Memory B cell (primary cell): Measurements from ENCODE around the gene LPP.
"Not testable (repeated sequence)": the region's sequence is repeated elsewhere in the genome, so short reads cannot be mapped to it uniquely, and the experiment has no call there.

Experiments
- ATAC-seq: fragments of 150-1000 bp; cut with Tn5 transposase; 2 replicates; pipeline ENCODE4 v1.10.0; 2021; ENCODE audit warnings: low read depth, mild to moderate bottlenecking, moderate library complexity
- DNase-seq, 2 donors: peaks; one replicate each; pipeline ENCODE4 v3.0.0; 2022; ENCODE audit warnings: low spot score in 2 of 2
- H3K27ac Mint-ChIP-seq: one replicate; pipeline ENCODE4 v1.8.0; 2022; ENCODE audit warnings: mild to moderate bottlenecking, moderate library complexity, mixed read lengths
- H3K27me3 Mint-ChIP-seq: one replicate; pipeline ENCODE4 v1.8.0; 2022; ENCODE audit warnings: mixed read lengths
- H3K36me3 Mint-ChIP-seq: one replicate; pipeline ENCODE4 v1.8.0; 2022; ENCODE audit warnings: mild to moderate bottlenecking, mixed read lengths
- H3K4me1 Mint-ChIP-seq: one replicate; pipeline ENCODE4 v1.8.0; 2022; ENCODE audit warnings: mixed read lengths
- H3K4me3 Mint-ChIP-seq: one replicate; pipeline ENCODE4 v1.8.0; 2022; ENCODE audit warnings: mild to moderate bottlenecking, moderate library complexity, mixed read lengths
- H3K9me3 Mint-ChIP-seq: one replicate; pipeline ENCODE4 v1.8.0; 2022; ENCODE audit warnings: mixed read lengths

LPP gene

GRCh38 chr3:188617270-188617669 lies 463.3 kb downstream of the LPP start:
- H3K27ac Mint-ChIP-seq = no peak overlapping the region
- H3K4me3 Mint-ChIP-seq = no peak overlapping the region
- DNase-seq = no peak
- peaks cover 18% of the 10 kb centered on the region for H3K36me3 Mint-ChIP-seq
- ATAC-seq = no peak
- H3K9me3 Mint-ChIP-seq = peaks cover 1% of the 10 kb centered on the region
- peaks cover 2% of the 10 kb centered on the region for H3K4me1 Mint-ChIP-seq
- no peaks in the 10 kb centered on the region for H3K27me3 Mint-ChIP-seq

- H3K4me3 Mint-ChIP-seq = no peak overlapping the region
- no peak for ATAC-seq
- peaks cover 18% of the 10 kb centered on the region for H3K36me3 Mint-ChIP-seq
- H3K27me3 Mint-ChIP-seq = no peaks in the 10 kb centered on the region
- H3K27ac Mint-ChIP-seq = no peak overlapping the region
- no peak for DNase-seq
- H3K9me3 Mint-ChIP-seq = peaks cover 1% of the 10 kb centered on the region
- peaks cover 2% of the 10 kb centered on the region for H3K4me1 Mint-ChIP-seq
These were observed 464.2 kb downstream of the LPP start for GRCh38 chr3:188617988-188618701.

GRCh38 chr3:188620752-188621151 lies 466.8 kb downstream of the LPP start:
- no peaks in the 10 kb centered on the region for H3K27me3 Mint-ChIP-seq
- DNase-seq (no peak), ATAC-seq (no peak)
- peaks cover 16% of the 10 kb centered on the region for H3K36me3 Mint-ChIP-seq
- H3K4me3 Mint-ChIP-seq = no peak overlapping the region
- H3K9me3 Mint-ChIP-seq = peaks cover under 1% of the 10 kb centered on the region
- no peak overlapping the region for H3K27ac Mint-ChIP-seq
- H3K4me1 Mint-ChIP-seq = peaks cover 5% of the 10 kb centered on the region

- H3K4me1 Mint-ChIP-seq = peaks cover 4% of the 10 kb centered on the region
- ATAC-seq (no peak), DNase-seq (no peak)
- H3K36me3 Mint-ChIP-seq = peaks cover 11% of the 10 kb centered on the region
- no peak overlapping the region for H3K4me3 Mint-ChIP-seq
- H3K27me3 Mint-ChIP-seq = no peaks in the 10 kb centered on the region
- H3K27ac Mint-ChIP-seq = no peak overlapping the region
- no peaks in the 10 kb centered on the region for H3K9me3 Mint-ChIP-seq
These were observed 470.4 kb downstream of the LPP start for GRCh38 chr3:188624384-188624783.

GRCh38 chr3:188624828-188625227 lies 470.9 kb downstream of the LPP start:
- H3K4me1 Mint-ChIP-seq = peaks cover 4% of the 10 kb centered on the region
- DNase-seq = no peak

GRCh38 chr3:188627652-188628051 lies 473.7 kb downstream of the LPP start:
- Mint-ChIP-seq H3K4me1 (peaks cover 7% of the 10 kb centered on the region), H3K27ac (no peak overlapping the region)

More at GRCh38 chr3:188624828-188625227, 470.9 kb downstream of the LPP start:
- Mint-ChIP-seq H3K9me3 (no peaks in the 10 kb centered on the region), H3K36me3 (peaks cover 10% of the 10 kb centered on the region), H3K4me3 (no peak overlapping the region), H3K27ac (no peak overlapping the region), H3K27me3 (no peaks in the 10 kb centered on the region)
- ATAC-seq = no peak

GRCh38 chr3:188631291-188632010 lies 477.5 kb downstream of the LPP start:
- DNase-seq (no peak), ATAC-seq (no peak)
- Mint-ChIP-seq H3K4me3 (no peak overlapping the region), H3K4me1 (peaks cover 6% of the 10 kb centered on the region), H3K27ac (no peak overlapping the region), H3K9me3 (no peaks in the 10 kb centered on the region), H3K27me3 (no peaks in the 10 kb centered on the region), H3K36me3 (peaks cover 13% of the 10 kb centered on the region)

More at GRCh38 chr3:188627652-188628051, 473.7 kb downstream of the LPP start:
- Mint-ChIP-seq H3K9me3 (no peaks in the 10 kb centered on the region), H3K27me3 (no peaks in the 10 kb centered on the region), H3K36me3 (peaks cover 14% of the 10 kb centered on the region), H3K4me3 (no peak overlapping the region)
- ATAC-seq = no peak
- DNase-seq = no peak

- no peak overlapping the region for H3K4me3 Mint-ChIP-seq
- DNase-seq (no peak), ATAC-seq (no peak)
- no peaks in the 10 kb centered on the region for H3K27me3 Mint-ChIP-seq
- no peak overlapping the region for H3K27ac Mint-ChIP-seq
- no peaks in the 10 kb centered on the region for H3K9me3 Mint-ChIP-seq
- H3K4me1 Mint-ChIP-seq = peaks cover 6% of the 10 kb centered on the region
- peaks cover 12% of the 10 kb centered on the region for H3K36me3 Mint-ChIP-seq
These were observed 479.2 kb downstream of the LPP start for GRCh38 chr3:188633206-188633605.

- no peak overlapping the region for H3K27ac Mint-ChIP-seq
- no peak for ATAC-seq
These were observed 480.3 kb downstream of the LPP start for GRCh38 chr3:188634285-188634684.

GRCh38 chr3:188635258-188636042 lies 481.5 kb downstream of the LPP start:
- peaks cover 6% of the 10 kb centered on the region for H3K36me3 Mint-ChIP-seq
- no peak for DNase-seq

More at GRCh38 chr3:188634285-188634684, 480.3 kb downstream of the LPP start:
- H3K9me3 Mint-ChIP-seq = no peaks in the 10 kb centered on the region
- no peaks in the 10 kb centered on the region for H3K27me3 Mint-ChIP-seq
- peaks cover 6% of the 10 kb centered on the region for H3K4me1 Mint-ChIP-seq
- H3K36me3 Mint-ChIP-seq = peaks cover 9% of the 10 kb centered on the region
- no peak for DNase-seq
- H3K4me3 Mint-ChIP-seq = no peak overlapping the region

GRCh38 chr3:188636292-188636691 lies 482.3 kb downstream of the LPP start:
- not testable (repeated sequence) for ATAC-seq, H3K36me3 Mint-ChIP-seq, H3K9me3 Mint-ChIP-seq, H3K27ac Mint-ChIP-seq, H3K4me3 Mint-ChIP-seq, H3K4me1 Mint-ChIP-seq, DNase-seq, H3K27me3 Mint-ChIP-seq

More at GRCh38 chr3:188635258-188636042, 481.5 kb downstream of the LPP start:
- H3K27ac Mint-ChIP-seq = no peak overlapping the region
- H3K4me3 Mint-ChIP-seq = no peak overlapping the region
- H3K27me3 Mint-ChIP-seq = no peaks in the 10 kb centered on the region
- ATAC-seq = no peak
- peaks cover 6% of the 10 kb centered on the region for H3K4me1 Mint-ChIP-seq
- no peaks in the 10 kb centered on the region for H3K9me3 Mint-ChIP-seq

GRCh38 chr3:188641076-188641475 lies 487.1 kb downstream of the LPP start:
- ATAC-seq (no peak), DNase-seq (no peak)
- H3K4me1 Mint-ChIP-seq = peaks cover 3% of the 10 kb centered on the region
- no peak overlapping the region for H3K4me3 Mint-ChIP-seq
- peaks cover 3% of the 10 kb centered on the region for H3K36me3 Mint-ChIP-seq
- no peaks in the 10 kb centered on the region for H3K27me3 Mint-ChIP-seq
- no peaks in the 10 kb centered on the region for H3K9me3 Mint-ChIP-seq
- no peak overlapping the region for H3K27ac Mint-ChIP-seq

GRCh38 chr3:188643736-188644135 lies 489.8 kb downstream of the LPP start:
- no peaks in the 10 kb centered on the region for H3K9me3 Mint-ChIP-seq
- no peak for ATAC-seq
- H3K36me3 Mint-ChIP-seq = peaks cover 4% of the 10 kb centered on the region
- H3K4me1 Mint-ChIP-seq = peaks cover 10% of the 10 kb centered on the region
- H3K27ac Mint-ChIP-seq = no peak overlapping the region
- no peaks in the 10 kb centered on the region for H3K27me3 Mint-ChIP-seq
- no peak overlapping the region for H3K4me3 Mint-ChIP-seq
- DNase-seq = no peak

GRCh38 chr3:188646592-188646991 lies 492.6 kb downstream of the LPP start:
- ATAC-seq (no peak), DNase-seq (no peak)
- Mint-ChIP-seq H3K36me3 (peaks cover 6% of the 10 kb centered on the region), H3K4me3 (no peak overlapping the region), H3K27ac (no peak overlapping the region), H3K27me3 (no peaks in the 10 kb centered on the region), H3K4me1 (peaks cover 10% of the 10 kb centered on the region), H3K9me3 (no peaks in the 10 kb centered on the region)
